ENCODE data around the gene CLEC11A. TPM values are rescaled to one million over a fixed set of nuclear protein-coding genes. Genes with fewer than 3 reads are reported as not detected.

Gene CLEC11A, protein sequence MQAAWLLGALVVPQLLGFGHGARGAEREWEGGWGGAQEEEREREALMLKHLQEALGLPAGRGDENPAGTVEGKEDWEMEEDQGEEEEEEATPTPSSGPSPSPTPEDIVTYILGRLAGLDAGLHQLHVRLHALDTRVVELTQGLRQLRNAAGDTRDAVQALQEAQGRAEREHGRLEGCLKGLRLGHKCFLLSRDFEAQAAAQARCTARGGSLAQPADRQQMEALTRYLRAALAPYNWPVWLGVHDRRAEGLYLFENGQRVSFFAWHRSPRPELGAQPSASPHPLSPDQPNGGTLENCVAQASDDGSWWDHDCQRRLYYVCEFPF
- 10 to 100 TPM; 10.3 to 13.8 TPM for total RNA-seq

DNA sequence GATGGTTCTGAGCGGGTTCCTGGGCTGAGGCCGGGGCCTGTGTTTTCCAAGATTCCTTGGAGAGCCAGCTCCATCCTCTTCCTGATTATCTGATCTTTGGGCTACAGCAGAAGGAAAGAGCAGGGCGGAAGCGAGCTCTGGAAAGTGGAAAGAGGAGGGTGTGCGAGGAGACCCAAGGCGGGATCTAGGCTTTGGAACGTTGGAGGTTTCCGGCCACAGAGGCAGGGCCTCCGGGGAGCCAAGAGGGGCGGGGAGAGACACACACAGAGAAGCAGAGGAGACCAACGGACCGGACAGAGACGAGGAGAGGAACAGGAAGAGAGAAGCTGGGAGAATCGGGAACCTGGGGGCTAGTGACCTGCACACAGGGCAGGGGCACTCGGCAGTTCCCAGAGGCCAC is at the start of gene CLEC11A:
TSS of gene CLEC11A (plus strand) at position 296 of the 400 bp plus-strand sequence. CDS start 162 bp downstream, outside the sequence.
- peak; percentile 65 for DNase-seq (ENCODE audit: low spot score)
- TF ChIP-seq, protein P1, sequence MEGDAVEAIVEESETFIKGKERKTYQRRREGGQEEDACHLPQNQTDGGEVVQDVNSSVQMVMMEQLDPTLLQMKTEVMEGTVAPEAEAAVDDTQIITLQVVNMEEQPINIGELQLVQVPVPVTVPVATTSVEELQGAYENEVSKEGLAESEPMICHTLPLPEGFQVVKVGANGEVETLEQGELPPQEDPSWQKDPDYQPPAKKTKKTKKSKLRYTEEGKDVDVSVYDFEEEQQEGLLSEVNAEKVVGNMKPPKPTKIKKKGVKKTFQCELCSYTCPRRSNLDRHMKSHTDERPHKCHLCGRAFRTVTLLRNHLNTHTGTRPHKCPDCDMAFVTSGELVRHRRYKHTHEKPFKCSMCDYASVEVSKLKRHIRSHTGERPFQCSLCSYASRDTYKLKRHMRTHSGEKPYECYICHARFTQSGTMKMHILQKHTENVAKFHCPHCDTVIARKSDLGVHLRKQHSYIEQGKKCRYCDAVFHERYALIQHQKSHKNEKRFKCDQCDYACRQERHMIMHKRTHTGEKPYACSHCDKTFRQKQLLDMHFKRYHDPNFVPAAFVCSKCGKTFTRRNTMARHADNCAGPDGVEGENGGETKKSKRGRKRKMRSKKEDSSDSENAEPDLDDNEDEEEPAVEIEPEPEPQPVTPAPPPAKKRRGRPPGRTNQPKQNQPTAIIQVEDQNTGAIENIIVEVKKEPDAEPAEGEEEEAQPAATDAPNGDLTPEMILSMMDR (IDR thresholded peaks at IDR 0.05) = no peak
- peak within 1 kb of the TSS; percentile 25 to 41 for H3K27ac ChIP-seq
- peak within 1 kb of the TSS; percentile 35 to 71 for H3K4me3 ChIP-seq
- H3K36me3 ChIP-seq = no peaks in the 10 kb centered on the region
- H3K9me3 ChIP-seq = no peaks in the 10 kb centered on the region
- H3K4me1 ChIP-seq = peaks cover 0 to 41% of the 10 kb centered on the region in 2 donors
- peaks cover 0 to 6% of the 10 kb centered on the region in 2 donors for H3K27me3 ChIP-seq

DNA sequence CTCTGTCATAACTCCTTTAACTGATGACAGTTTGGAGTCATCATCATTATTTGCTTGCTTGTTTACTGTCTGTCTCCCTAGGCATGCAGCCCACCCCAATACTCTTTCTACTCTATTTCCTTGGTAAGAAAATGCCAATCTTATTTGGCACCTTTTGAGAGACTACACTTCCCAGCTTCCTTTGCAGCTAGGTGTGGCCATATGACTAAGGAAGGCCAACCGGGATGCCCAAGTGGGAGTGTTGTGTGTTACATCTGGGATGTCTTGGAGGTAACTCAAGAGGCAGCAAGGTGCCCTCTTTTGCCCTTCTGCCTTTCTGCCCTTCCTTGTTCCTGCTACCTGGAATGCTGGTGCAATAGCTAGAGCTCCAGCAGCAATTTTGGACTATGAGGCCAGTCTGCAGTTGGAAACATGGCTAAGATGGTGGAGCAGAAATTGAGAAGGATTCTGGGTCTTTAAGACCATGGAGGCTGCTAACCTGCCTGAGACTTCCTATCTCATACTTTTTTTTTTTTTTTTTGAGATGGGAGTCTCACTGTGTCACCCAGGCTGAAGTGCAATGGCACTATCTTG is 46.5 kb upstream of the CLEC11A start:
- Histone ChIP-seq H3K27ac (no peak overlapping the region), H3K36me3 (no peaks in the 10 kb centered on the region), H3K9me3 (no peaks in the 10 kb centered on the region), H3K4me3 (no peak overlapping the region), H3K27me3 (no peaks in the 10 kb centered on the region), H3K4me1 (no peaks in the 10 kb centered on the region)
- DNase-seq (ENCODE audit: low spot score) = no peak
- TF ChIP-seq, protein P1 (IDR thresholded peaks at IDR 0.05) = no peak

DNA sequence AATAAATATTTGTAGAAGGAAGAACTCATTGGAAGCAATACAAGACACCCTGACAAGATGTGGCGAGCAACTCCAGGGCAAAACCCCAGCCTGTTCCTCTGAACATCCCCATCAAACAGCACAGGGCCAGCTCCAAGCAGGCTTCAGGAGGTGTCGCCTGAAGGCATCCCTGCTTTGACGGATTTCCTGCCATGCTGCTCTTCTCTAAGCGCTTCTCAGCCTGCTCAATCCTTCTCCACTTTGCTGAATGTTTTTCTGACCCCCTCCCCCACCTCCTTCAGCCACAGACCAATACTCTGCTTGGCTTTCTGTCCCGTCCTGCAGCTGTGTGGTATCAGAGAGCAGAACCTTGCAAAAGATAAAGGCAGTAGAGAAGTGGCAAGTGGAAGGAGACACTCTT is 45.5 kb upstream of the CLEC11A start:
- Histone ChIP-seq H3K36me3 (no peaks in the 10 kb centered on the region), H3K4me3 (no peak overlapping the region), H3K4me1 (no peaks in the 10 kb centered on the region), H3K9me3 (no peaks in the 10 kb centered on the region), H3K27ac (no peak overlapping the region), H3K27me3 (no peaks in the 10 kb centered on the region)
- DNase-seq (ENCODE audit: low spot score) = no peak
- TF ChIP-seq, protein P1 (IDR thresholded peaks at IDR 0.05) = no peak

DNA sequence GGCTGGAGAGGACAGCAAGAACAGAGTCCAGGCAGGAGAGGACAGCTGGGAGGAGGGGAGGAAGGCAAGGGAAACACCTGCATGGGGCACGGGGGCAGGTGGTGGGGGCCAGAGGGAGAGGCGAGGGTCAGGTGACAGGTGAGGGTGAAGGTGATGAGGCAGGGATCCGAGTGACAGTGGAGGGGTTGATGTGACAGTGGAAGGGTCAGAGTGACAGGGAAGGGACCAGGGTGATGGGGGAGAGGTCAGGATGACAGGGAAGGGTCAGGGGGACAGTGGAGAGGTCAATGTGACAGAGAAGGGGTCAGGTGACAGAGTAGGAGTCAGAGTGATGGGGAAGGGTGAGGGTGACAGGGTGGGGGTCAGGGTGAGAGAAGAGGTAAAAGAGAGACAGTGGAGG is 44.8 kb upstream of the CLEC11A start:
- TF ChIP-seq, protein P1 (IDR thresholded peaks at IDR 0.05) = no peak
- DNase-seq (ENCODE audit: low spot score) = no peak

DNA sequence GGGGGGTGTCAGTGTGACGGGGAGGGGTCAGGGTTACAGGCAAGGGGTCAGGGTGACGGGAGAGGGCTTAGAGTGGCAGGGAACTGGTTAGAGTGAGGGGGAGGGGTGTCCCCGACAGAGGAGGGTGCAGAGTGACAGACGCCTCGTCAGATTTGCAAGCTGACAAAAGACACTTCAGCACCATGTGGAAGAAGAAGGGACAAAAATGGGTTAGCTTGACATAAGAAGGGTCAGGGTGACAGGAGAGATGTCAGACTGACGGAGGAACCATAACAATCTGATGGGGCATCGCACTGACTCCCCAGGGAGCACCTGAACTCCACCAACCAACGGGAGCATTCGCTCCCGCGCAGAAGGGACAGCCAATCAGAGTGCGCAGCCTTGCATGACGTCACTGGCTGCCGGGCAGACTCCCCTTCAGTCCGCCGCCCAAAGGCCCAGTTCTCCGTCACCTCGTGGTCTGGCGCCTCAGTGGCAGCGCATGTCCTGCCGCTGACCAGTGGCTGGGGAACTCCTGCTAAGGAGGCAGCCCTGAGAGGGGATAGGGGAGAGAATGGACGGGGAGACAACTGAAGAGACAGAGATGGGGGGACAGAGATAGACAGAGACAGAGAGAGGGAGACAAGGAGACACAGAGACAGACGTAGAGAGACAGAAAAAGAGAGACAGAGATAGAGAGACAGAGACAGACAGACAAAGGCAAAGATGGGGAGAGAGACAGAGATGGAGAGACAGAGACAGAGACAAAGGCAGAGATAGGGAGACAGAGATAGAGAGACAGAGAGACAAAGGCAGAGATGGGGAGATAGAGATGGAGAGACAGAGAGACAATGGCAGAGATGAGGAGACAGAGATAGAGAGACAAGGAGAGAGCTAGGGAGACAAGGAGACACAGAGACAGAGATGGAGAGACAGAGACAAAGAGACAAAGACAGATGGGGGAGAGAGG is 43.7 kb upstream of the CLEC11A start:
- TF ChIP-seq, protein P1 (IDR thresholded peaks at IDR 0.05) = no peak
- Histone ChIP-seq H3K27me3 (no peaks in the 10 kb centered on the region), H3K4me1 (no peaks in the 10 kb centered on the region), H3K4me3 (no peak overlapping the region), H3K36me3 (no peaks in the 10 kb centered on the region), H3K27ac (no peak overlapping the region), H3K9me3 (no peaks in the 10 kb centered on the region)
- DNase-seq (ENCODE audit: low spot score) = peak; percentile 81

More for the DNA sequence above, 44.8 kb upstream of the CLEC11A start:
- Histone ChIP-seq H3K9me3 (no peaks in the 10 kb centered on the region), H3K27me3 (no peaks in the 10 kb centered on the region), H3K27ac (no peak overlapping the region), H3K4me1 (no peaks in the 10 kb centered on the region), H3K4me3 (no peak overlapping the region), H3K36me3 (no peaks in the 10 kb centered on the region)

Data from right atrium auricular region (tissue), 2 donors.